Measurements from ENCODE around the gene SLC6A4. TPM values are rescaled to one million over a fixed set of nuclear protein-coding genes. Genes with fewer than 3 reads are reported as not detected.

Gene SLC6A4
- total RNA-seq, 6 experiments from 2014 or later, result not detected

- DNase-seq (no peak), ATAC-seq (no peak)
- Histone ChIP-seq H3K36me3 (peaks cover 0 to 27% (median 17%) of the 10 kb centered on the region in 4 donors), H3K27ac (no peak overlapping the region), H3K9me3 (no peaks in the 10 kb centered on the region), H3K27me3 (no peaks in the 10 kb centered on the region), H3K4me1 (no peaks in the 10 kb centered on the region), H3K4me3 (no peak overlapping the region)
- no peak for TF ChIP-seq CTCF (IDR thresholded peaks at IDR 0.05)
- TF ChIP-seq POLR2A (IDR thresholded peaks at IDR 0.05), result no peak
- 100% methylated on average over 2 of the region's 2 CpGs for WGBS (ENCODE audit: insufficient coverage, low coverage, low lambda C conversion rate, missing lambda C conversion rate)
- intact Hi-C loops (cut with DNase I), result loop anchor here in 1 of 2 donors (10.0 kb wide), 1 partner anchor 53 kb away; no protein-coding TSS in a partner anchor
Observed at GRCh38 chr17:30187573-30187972, 47.9 kb downstream of the SLC6A4 start.

- H3K36me3 ChIP-seq, result peaks cover 0 to 35% (median 20%) of the 10 kb centered on the region in 4 donors
- no peak for ATAC-seq
- no peak overlapping the region for H3K4me3 ChIP-seq
- 83% methylated on average over 1 of the region's 1 CpG for WGBS (ENCODE audit: insufficient coverage, low coverage, low lambda C conversion rate, missing lambda C conversion rate)
- no peak overlapping the region for H3K27ac ChIP-seq
- no peak for TF ChIP-seq CTCF (IDR thresholded peaks at IDR 0.05)
- no peak for TF ChIP-seq POLR2A (IDR thresholded peaks at IDR 0.05)
- intact Hi-C loops (cut with DNase I), result loop anchor here in 1 of 2 donors (10.0 kb wide), 1 partner anchor 52 kb away; no protein-coding TSS in a partner anchor
- no peaks in the 10 kb centered on the region for H3K9me3 ChIP-seq
- DNase-seq, result no peak
- no peaks in the 10 kb centered on the region for H3K4me1 ChIP-seq
- H3K27me3 ChIP-seq, result no peaks in the 10 kb centered on the region
Observed at GRCh38 chr17:30186761-30187160, 48.7 kb downstream of the SLC6A4 start.

- Histone ChIP-seq H3K4me3 (no peak overlapping the region), H3K27me3 (no peaks in the 10 kb centered on the region), H3K27ac (no peak overlapping the region), H3K9me3 (no peaks in the 10 kb centered on the region), H3K4me1 (no peaks in the 10 kb centered on the region), H3K36me3 (peaks cover 4 to 42% (median 7%) of the 10 kb centered on the region in 4 donors)
- DNase-seq (no peak), ATAC-seq (no peak)
- WGBS (ENCODE audit: insufficient coverage, low coverage, low lambda C conversion rate, missing lambda C conversion rate), result 91% methylated on average over 5 of the region's 5 CpGs
- intact Hi-C loops (cut with DNase I), result no loop called here
- TF ChIP-seq POLR2A (IDR thresholded peaks at IDR 0.05) (no peak), CTCF (IDR thresholded peaks at IDR 0.05) (no peak)
Observed at GRCh38 chr17:30176855-30177254, 58.6 kb downstream of the SLC6A4 start.

- Histone ChIP-seq H3K4me3 (no peak overlapping the region), H3K36me3 (peaks cover 2 to 19% (median 7%) of the 10 kb centered on the region in 4 donors), H3K4me1 (no peaks in the 10 kb centered on the region), H3K9me3 (no peaks in the 10 kb centered on the region), H3K27me3 (no peaks in the 10 kb centered on the region), H3K27ac (no peak overlapping the region)
- no peak for ATAC-seq
- intact Hi-C loops (cut with DNase I), result no loop called here
- WGBS (ENCODE audit: insufficient coverage, low coverage, low lambda C conversion rate, missing lambda C conversion rate), result 100% methylated on average over 1 of the region's 1 CpG
- TF ChIP-seq CTCF (IDR thresholded peaks at IDR 0.05), result no peak
- DNase-seq, result no peak
Observed at GRCh38 chr17:30174556-30174955, 60.9 kb downstream of the SLC6A4 start.

GRCh38 chr17:30173649-30174048, 61.8 kb downstream of the SLC6A4 start:
- no peak for TF ChIP-seq CTCF (IDR thresholded peaks at IDR 0.05)
- TF ChIP-seq POLR2A (IDR thresholded peaks at IDR 0.05), result no peak
- no peak for ATAC-seq
- Histone ChIP-seq H3K27ac (no peak overlapping the region), H3K36me3 (peaks cover 0 to 10% (median 5%) of the 10 kb centered on the region in 4 donors), H3K27me3 (no peaks in the 10 kb centered on the region), H3K9me3 (no peaks in the 10 kb centered on the region), H3K4me3 (no peak overlapping the region), H3K4me1 (no peaks in the 10 kb centered on the region)
- intact Hi-C loops (cut with DNase I), result no loop called here
- DNase-seq, result no peak
- WGBS (ENCODE audit: insufficient coverage, low coverage, low lambda C conversion rate, missing lambda C conversion rate), result 41% methylated on average over 2 of the region's 2 CpGs
